Measurements from ENCODE around the gene FABP6. TPM values are rescaled to one million over a fixed set of nuclear protein-coding genes. Genes with fewer than 3 reads are reported as not detected.

Gene FABP6
- total RNA-seq, 1 experiment from 2014 or later = 5.2 TPM

DNA sequence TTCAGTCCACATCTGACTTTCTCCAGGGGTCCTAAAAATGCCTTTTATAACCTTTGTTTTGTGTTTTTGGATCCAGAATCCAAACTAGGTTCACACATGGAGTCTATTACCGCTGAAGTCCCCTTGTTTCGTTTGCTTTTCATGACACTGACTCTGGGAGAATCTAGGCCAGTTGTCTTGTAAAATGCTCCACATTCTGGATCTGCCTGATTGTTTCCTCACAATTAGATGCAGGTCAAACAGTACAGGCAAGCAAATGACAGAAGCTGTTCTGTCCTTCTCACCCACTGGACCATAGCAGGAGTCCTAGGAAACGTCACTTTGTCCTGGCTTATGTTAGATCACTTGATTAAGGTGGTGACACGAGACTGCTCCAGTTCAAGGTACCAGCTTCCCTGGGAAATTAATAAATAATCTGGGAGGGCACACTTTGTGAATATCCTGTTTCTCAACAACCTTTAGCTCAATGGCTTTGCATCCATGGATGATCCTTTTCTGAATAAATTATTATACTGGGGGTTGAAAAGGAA is 34.1 kb downstream of the FABP6 start:
- H3T11ph ChIP-seq (ENCODE audit: low read length) = no peak overlapping the region
- TF ChIP-seq CTCF (conservative IDR thresholded peaks at IDR 0.05) = no peak
- no peak overlapping the region for H2BK15ac ChIP-seq (ENCODE audit: low read depth, low read length)
- peaks cover 2% of the 10 kb centered on the region for H3K79me1 ChIP-seq (ENCODE audit: insufficient read depth, low read depth, low read length, poor library complexity, severe bottlenecking)
- H3K14ac ChIP-seq (ENCODE audit: insufficient read depth, low read length) = no peak overlapping the region
- H3K27me3 ChIP-seq (ENCODE audit: insufficient read depth, low read length) = no peaks in the 10 kb centered on the region
- no peak overlapping the region for H2BK5ac ChIP-seq (ENCODE audit: insufficient read length, low read length)
- Mint-ChIP-seq H3K27me3 (ENCODE audit: low read depth) (no peaks in the 10 kb centered on the region), H3K4me1 (peaks cover 66 to 78% of the 10 kb centered on the region in 2 experiments), H3K36me3 (ENCODE audit: insufficient read depth in 1 of 3, low read depth in 3 of 3) (peaks cover 19 to 23% (median 22%) of the 10 kb centered on the region in 3 experiments; a peak in 6 of 7 replicates), H3K9me3 (no peaks in the 10 kb centered on the region), H3K27ac (0 out of 7 replicates have a peak overlapping the region, but pooled peaks of 1 of the 3 experiments have one; percentile 14), H3K4me3 (no peak overlapping the region)
- H3K79me2 ChIP-seq (ENCODE audit: insufficient read depth, low read length) = no peaks in the 10 kb centered on the region
- H3K9ac ChIP-seq (ENCODE audit: extremely low read depth, insufficient read length, low read length) = no peak overlapping the region
- DNase-seq = no peak
- no peak overlapping the region for H3K4me2 ChIP-seq (ENCODE audit: insufficient read depth, insufficient read length, low read length)
- H2BK12ac ChIP-seq (ENCODE audit: insufficient read length, low read depth, low read length) = no peak overlapping the region
- H2BK20ac ChIP-seq (ENCODE audit: low read depth, low read length, poor library complexity, severe bottlenecking) = no peak overlapping the region
- no peak overlapping the region for H3K27ac ChIP-seq (ENCODE audit: insufficient read length, low read depth, low read length)
- no peak overlapping the region for H3K23ac ChIP-seq (ENCODE audit: insufficient read length, low read depth, low read length)
- H3K18ac ChIP-seq (ENCODE audit: insufficient read length, low read depth, low read length) = no peak overlapping the region
- H4K20me1 ChIP-seq (ENCODE audit: control insufficient read depth, insufficient read depth, insufficient read length) = no peaks in the 10 kb centered on the region
- no CpG with 5 or more reads among the region's 4 CpGs for WGBS (ENCODE audit: extremely low coverage, insufficient read length, low lambda C conversion rate)
- H4K8ac ChIP-seq (replicated peaks; ENCODE audit: insufficient read length, low read depth, low read length) = no peak overlapping the region
- H3K4me1 ChIP-seq (ENCODE audit: insufficient read depth, low read length) = peaks cover 6% of the 10 kb centered on the region; the same call in 1 of the 2 replicates
- no peak overlapping the region for H4K5ac ChIP-seq (ENCODE audit: insufficient read length, low read depth, low read length)
- H2AFZ ChIP-seq (ENCODE audit: low read length) = no peak overlapping the region
- no peak overlapping the region for H3K4ac ChIP-seq (ENCODE audit: low read depth, low read length)
- H3K23me2 ChIP-seq (ENCODE audit: insufficient read length, low read depth, low read length, poor library complexity, severe bottlenecking) = no peaks in the 10 kb centered on the region
- no peaks in the 10 kb centered on the region for H3K9me3 ChIP-seq (ENCODE audit: control insufficient read depth, low read depth, low read length)
- no peak overlapping the region for H4K91ac ChIP-seq (ENCODE audit: insufficient read length, low read depth, low read length)
- no peak overlapping the region for H2AK5ac ChIP-seq (ENCODE audit: insufficient read length, low read length)
- no peak overlapping the region for H2BK120ac ChIP-seq (ENCODE audit: low read depth, low read length, poor library complexity, severe bottlenecking)
- H3K56ac ChIP-seq (ENCODE audit: insufficient read length, low read depth, low read length) = no peak overlapping the region

Data from H9 (cell line).